ENCODE data around the gene ADGRL3.

The ADGRL3 gene

GRCh38 chr4:61395754-61396153, 195.6 kb downstream of the ADGRL3 start:
- Histone ChIP-seq H3K23ac (ENCODE audit: low read length) (no peak overlapping the region), H4K8ac (ENCODE audit: low read depth, low read length) (no peak overlapping the region), H3K27me3 (ENCODE audit: insufficient read depth, low read length) (no peaks in the 10 kb centered on the region), H3K79me2 (ENCODE audit: control insufficient read depth, insufficient read depth, low read length, poor library complexity) (no peaks in the 10 kb centered on the region), H2AK5ac (ENCODE audit: low read length) (no peak overlapping the region), H3K4ac (ENCODE audit: low read depth, low read length) (no peak overlapping the region), H2BK5ac (ENCODE audit: low read depth, low read length, poor library complexity) (no peak overlapping the region), H3K36me3 (ENCODE audit: control insufficient read depth in 1 of 2, insufficient read depth in 2 of 2, low read length in 2 of 2) (no peaks in the 10 kb centered on the region), H3K4me2 (ENCODE audit: low read length) (no peak overlapping the region), H3K4me1 (ENCODE audit: control insufficient read depth in 1 of 2, insufficient read depth in 2 of 2, low read length in 2 of 2) (no peaks in the 10 kb centered on the region), H3K9me3 (ENCODE audit: insufficient read depth, low read depth, low read length) (no peaks in the 10 kb centered on the region), H3K79me1 (ENCODE audit: low read length) (no peaks in the 10 kb centered on the region), H4K12ac (ENCODE audit: low read depth, low read length) (no peak overlapping the region), H3K14ac (ENCODE audit: low read length) (no peak overlapping the region), H2AFZ (ENCODE audit: insufficient read depth, low read length, poor library complexity) (no peak overlapping the region), H3K18ac (ENCODE audit: low read length) (no peak overlapping the region), H4K91ac (ENCODE audit: low read depth, low read length) (no peak overlapping the region), H3K27ac (ENCODE audit: low read depth, low read length) (no peak overlapping the region), H2BK12ac (ENCODE audit: low read length) (no peak overlapping the region), H2BK120ac (ENCODE audit: insufficient read depth, low read length, poor library complexity) (no peak overlapping the region), H3K4me3 (ENCODE audit: low read depth, low read length) (no peak overlapping the region), H3K9ac (ENCODE audit: low read length) (no peak overlapping the region)
- no CpG with 5 or more reads among the region's 3 CpGs for WGBS (ENCODE audit: extremely low coverage, insufficient coverage, insufficient read length)
- no peak for DNase-seq

- WGBS (ENCODE audit: extremely low coverage, insufficient coverage, insufficient read length), result no CpG with 5 or more reads among the region's 1 CpG
These were observed 197.0 kb downstream of the ADGRL3 start for GRCh38 chr4:61397174-61397573.

GRCh38 chr4:61400439-61401038, 200.4 kb downstream of the ADGRL3 start:
- Histone ChIP-seq H3K36me3 (ENCODE audit: control insufficient read depth in 1 of 2, insufficient read depth in 2 of 2, low read length in 2 of 2) (no peaks in the 10 kb centered on the region), H3K79me1 (ENCODE audit: low read length) (no peaks in the 10 kb centered on the region), H2AFZ (ENCODE audit: insufficient read depth, low read length, poor library complexity) (no peak overlapping the region), H3K23ac (ENCODE audit: low read length) (no peak overlapping the region), H3K9ac (ENCODE audit: low read length) (no peak overlapping the region), H3K14ac (ENCODE audit: low read length) (no peak overlapping the region), H3K4me2 (ENCODE audit: low read length) (no peak overlapping the region), H3K18ac (ENCODE audit: low read length) (no peak overlapping the region), H3K9me3 (ENCODE audit: insufficient read depth, low read depth, low read length) (no peaks in the 10 kb centered on the region), H3K4ac (ENCODE audit: low read depth, low read length) (no peak overlapping the region), H3K27me3 (ENCODE audit: insufficient read depth, low read length) (no peaks in the 10 kb centered on the region), H2BK12ac (ENCODE audit: low read length) (no peak overlapping the region), H3K27ac (ENCODE audit: low read depth, low read length) (no peak overlapping the region), H3K4me1 (ENCODE audit: control insufficient read depth in 1 of 2, insufficient read depth in 2 of 2, low read length in 2 of 2) (no peaks in the 10 kb centered on the region), H4K91ac (ENCODE audit: low read depth, low read length) (no peak overlapping the region), H2BK120ac (ENCODE audit: insufficient read depth, low read length, poor library complexity) (no peak overlapping the region), H2BK5ac (ENCODE audit: low read depth, low read length, poor library complexity) (no peak overlapping the region), H4K12ac (ENCODE audit: low read depth, low read length) (no peak overlapping the region), H4K8ac (ENCODE audit: low read depth, low read length) (no peak overlapping the region), H3K4me3 (ENCODE audit: low read depth, low read length) (no peak overlapping the region), H2AK5ac (ENCODE audit: low read length) (no peak overlapping the region), H3K79me2 (ENCODE audit: control insufficient read depth, insufficient read depth, low read length, poor library complexity) (no peaks in the 10 kb centered on the region)
- WGBS (ENCODE audit: extremely low coverage, insufficient coverage, insufficient read length), result no CpG with 5 or more reads among the region's 1 CpG
- DNase-seq, result no peak

More at GRCh38 chr4:61397174-61397573, 197.0 kb downstream of the ADGRL3 start:
- Histone ChIP-seq H3K23ac (ENCODE audit: low read length) (no peak overlapping the region), H2AFZ (ENCODE audit: insufficient read depth, low read length, poor library complexity) (no peak overlapping the region), H3K18ac (ENCODE audit: low read length) (no peak overlapping the region), H3K4me2 (ENCODE audit: low read length) (no peak overlapping the region), H3K36me3 (ENCODE audit: control insufficient read depth in 1 of 2, insufficient read depth in 2 of 2, low read length in 2 of 2) (no peaks in the 10 kb centered on the region), H3K79me1 (ENCODE audit: low read length) (no peaks in the 10 kb centered on the region), H3K4me3 (ENCODE audit: low read depth, low read length) (no peak overlapping the region), H3K27me3 (ENCODE audit: insufficient read depth, low read length) (no peaks in the 10 kb centered on the region), H3K9me3 (ENCODE audit: insufficient read depth, low read depth, low read length) (no peaks in the 10 kb centered on the region), H2BK12ac (ENCODE audit: low read length) (no peak overlapping the region), H3K9ac (ENCODE audit: low read length) (no peak overlapping the region), H4K91ac (ENCODE audit: low read depth, low read length) (no peak overlapping the region), H3K79me2 (ENCODE audit: control insufficient read depth, insufficient read depth, low read length, poor library complexity) (no peaks in the 10 kb centered on the region), H2BK120ac (ENCODE audit: insufficient read depth, low read length, poor library complexity) (no peak overlapping the region), H3K4me1 (ENCODE audit: control insufficient read depth in 1 of 2, insufficient read depth in 2 of 2, low read length in 2 of 2) (no peaks in the 10 kb centered on the region), H4K8ac (ENCODE audit: low read depth, low read length) (no peak overlapping the region), H3K27ac (ENCODE audit: low read depth, low read length) (no peak overlapping the region), H3K14ac (ENCODE audit: low read length) (no peak overlapping the region), H4K12ac (ENCODE audit: low read depth, low read length) (no peak overlapping the region), H2BK5ac (ENCODE audit: low read depth, low read length, poor library complexity) (no peak overlapping the region), H3K4ac (ENCODE audit: low read depth, low read length) (no peak overlapping the region), H2AK5ac (ENCODE audit: low read length) (no peak overlapping the region)
- no peak for DNase-seq

- Histone ChIP-seq H2AFZ (ENCODE audit: insufficient read depth, low read length, poor library complexity) (no peak overlapping the region), H3K9me3 (ENCODE audit: insufficient read depth, low read depth, low read length) (no peaks in the 10 kb centered on the region), H2BK12ac (ENCODE audit: low read length) (no peak overlapping the region), H2BK5ac (ENCODE audit: low read depth, low read length, poor library complexity) (no peak overlapping the region), H2BK120ac (ENCODE audit: insufficient read depth, low read length, poor library complexity) (no peak overlapping the region), H4K91ac (ENCODE audit: low read depth, low read length) (no peak overlapping the region), H3K79me1 (ENCODE audit: low read length) (no peaks in the 10 kb centered on the region), H3K36me3 (ENCODE audit: control insufficient read depth in 1 of 2, insufficient read depth in 2 of 2, low read length in 2 of 2) (no peaks in the 10 kb centered on the region), H3K9ac (ENCODE audit: low read length) (no peak overlapping the region), H3K4me1 (ENCODE audit: control insufficient read depth in 1 of 2, insufficient read depth in 2 of 2, low read length in 2 of 2) (no peaks in the 10 kb centered on the region), H3K4me2 (ENCODE audit: low read length) (no peak overlapping the region), H4K8ac (ENCODE audit: low read depth, low read length) (no peak overlapping the region), H3K4me3 (ENCODE audit: low read depth, low read length) (no peak overlapping the region), H3K23ac (ENCODE audit: low read length) (no peak overlapping the region), H3K14ac (ENCODE audit: low read length) (no peak overlapping the region), H3K4ac (ENCODE audit: low read depth, low read length) (no peak overlapping the region), H2AK5ac (ENCODE audit: low read length) (no peak overlapping the region), H3K27ac (ENCODE audit: low read depth, low read length) (no peak overlapping the region), H3K18ac (ENCODE audit: low read length) (no peak overlapping the region), H3K27me3 (ENCODE audit: insufficient read depth, low read length) (no peaks in the 10 kb centered on the region), H4K12ac (ENCODE audit: low read depth, low read length) (no peak overlapping the region), H3K79me2 (ENCODE audit: control insufficient read depth, insufficient read depth, low read length, poor library complexity) (no peaks in the 10 kb centered on the region)
- no peak for DNase-seq
These were observed 201.6 kb downstream of the ADGRL3 start for GRCh38 chr4:61401771-61402170.

All from trophoblast cell (in vitro differentiated cells and primary cell).